ENCODE results near the gene PLA2G10. TPM values are rescaled to one million over a fixed set of nuclear protein-coding genes. Genes with fewer than 3 reads are reported as not detected.
A peak's percentile ranks its signal among the peaks of the same experiment; 100 is the strongest.
"Not testable (repeated sequence)": the region's sequence is repeated elsewhere in the genome, so short reads cannot be mapped to it uniquely, and the experiment has no call there.

The PLA2G10 gene, protein sequence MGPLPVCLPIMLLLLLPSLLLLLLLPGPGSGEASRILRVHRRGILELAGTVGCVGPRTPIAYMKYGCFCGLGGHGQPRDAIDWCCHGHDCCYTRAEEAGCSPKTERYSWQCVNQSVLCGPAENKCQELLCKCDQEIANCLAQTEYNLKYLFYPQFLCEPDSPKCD
- not detected for polyA plus RNA-seq (2012; ENCODE audit: missing spikeins)

DNA sequence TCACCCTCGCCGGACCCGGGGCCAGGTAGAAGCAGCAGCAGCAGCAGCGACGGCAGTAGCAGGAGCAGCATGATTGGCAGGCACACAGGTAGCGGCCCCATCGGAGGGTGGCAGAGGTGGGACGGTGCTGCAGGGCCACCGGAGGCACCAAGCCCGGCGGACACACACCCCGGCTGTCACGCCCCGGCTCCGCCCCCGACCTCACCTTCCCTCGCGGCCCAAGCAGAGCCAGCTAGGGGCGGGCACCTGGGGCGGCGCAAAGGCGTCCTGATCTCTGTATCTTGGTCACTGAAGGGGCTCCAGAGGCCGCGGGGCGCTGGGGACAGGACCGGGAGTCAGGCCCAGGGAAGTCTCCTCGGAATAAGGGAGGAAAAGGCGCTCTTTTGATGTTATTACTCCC, at the start of gene PLA2G10:
TSS of gene PLA2G10 (minus strand) at position 180 of the 400 bp plus-strand sequence. CDS start at position 101, 79 bp downstream.
- DNase-seq (ENCODE audit: insufficient read length); FAIRE-seq: not testable (repeated sequence)

DNA sequence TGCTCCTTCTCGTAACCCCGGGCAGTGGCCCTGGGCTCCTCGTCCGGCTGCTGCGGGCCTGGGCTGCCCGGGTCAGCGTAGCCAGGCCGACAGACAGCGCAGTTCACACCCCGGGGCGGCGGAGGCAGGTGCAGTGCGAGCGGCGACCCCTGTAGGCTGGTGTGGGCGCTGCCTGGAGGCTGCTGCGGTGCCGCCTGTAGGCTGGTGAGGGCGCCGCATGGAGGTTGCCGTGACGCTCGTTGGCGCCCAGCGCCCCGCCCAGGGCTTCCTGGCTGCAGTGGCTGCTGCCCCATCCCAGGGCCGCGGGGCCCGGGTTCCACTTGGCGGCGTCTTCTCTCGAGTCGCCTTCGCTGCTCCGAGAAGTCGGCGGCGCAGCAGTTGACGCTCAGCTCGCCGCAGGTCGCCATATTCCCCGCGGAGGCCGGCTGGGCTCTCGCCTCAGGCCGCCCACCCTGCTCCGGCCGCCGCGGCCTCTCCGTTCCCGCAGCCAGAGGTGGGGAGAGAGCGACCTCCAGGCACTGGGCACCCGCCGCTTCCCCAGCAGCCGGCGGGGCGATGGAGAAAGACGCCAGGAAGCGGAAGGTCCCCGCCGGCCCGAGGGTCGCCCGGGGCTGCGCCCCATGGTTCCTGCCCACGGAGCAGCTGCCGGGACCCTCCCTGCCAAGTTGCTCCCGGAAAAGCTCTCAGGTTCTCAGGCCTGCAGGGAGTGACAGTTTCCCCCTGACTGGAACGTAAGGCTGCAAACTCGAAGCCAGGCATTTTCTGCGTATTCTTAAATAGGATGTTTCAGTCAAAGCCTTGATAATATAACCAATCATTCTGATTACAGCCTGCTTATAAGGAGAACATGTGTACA, 48.4 kb upstream of the PLA2G10 start, which contains the start of gene NPIPA2:
TSS of gene NPIPA2 (plus strand) at position 261 of the 856 bp plus-strand sequence. CDS start 5,533 bp downstream, outside the sequence.
- not testable (repeated sequence) for DNase-seq (ENCODE audit: insufficient read length)
- peak; percentile 94 for FAIRE-seq

DNA sequence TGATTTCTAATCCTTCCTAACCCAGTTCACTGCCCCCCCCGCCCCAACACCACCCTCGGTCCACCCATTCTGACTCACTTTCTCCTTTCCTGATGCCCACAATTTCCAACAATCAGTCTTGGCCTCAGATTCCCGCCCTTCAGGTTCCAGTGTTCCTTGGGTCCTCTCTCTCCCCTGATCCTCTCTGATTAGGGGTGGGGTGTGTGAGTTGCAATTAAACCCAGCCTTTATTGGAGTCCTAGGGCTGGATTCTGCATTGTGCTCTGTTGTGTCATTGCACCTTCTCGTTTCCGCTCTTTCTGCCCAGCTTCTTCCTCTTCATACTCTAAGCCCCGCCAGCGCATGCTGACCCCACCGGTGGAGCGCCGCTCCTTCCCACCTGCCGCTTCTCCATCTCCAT, 47.7 kb upstream of the PLA2G10 start:
- not testable (repeated sequence) for DNase-seq (ENCODE audit: insufficient read length); FAIRE-seq

DNA sequence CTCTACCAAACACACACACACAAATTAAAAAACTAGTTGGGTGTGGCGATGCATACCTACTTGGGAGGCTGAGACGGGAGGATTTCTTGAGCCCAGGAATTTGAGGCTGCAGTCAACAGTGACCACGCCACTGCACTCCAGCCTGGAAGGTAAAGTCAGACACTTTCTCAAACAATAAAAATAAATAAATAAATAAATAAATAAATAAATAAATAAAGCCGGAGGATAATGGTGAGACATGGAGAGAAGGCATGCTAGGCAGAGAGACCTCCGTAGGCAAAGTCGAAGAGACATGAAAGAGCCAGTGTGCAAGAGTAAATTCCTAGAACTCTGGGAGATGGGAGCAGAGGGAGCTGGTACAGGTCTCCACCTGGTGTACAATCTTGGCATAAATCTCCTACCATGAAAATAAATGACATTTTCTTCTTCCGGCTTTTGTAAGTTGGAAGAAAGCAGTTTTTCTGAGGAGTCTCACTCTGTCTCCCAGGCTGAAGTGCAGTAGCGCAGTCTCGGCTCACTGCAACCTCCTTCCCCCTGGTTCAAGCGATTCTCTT, 46.8 kb upstream of the PLA2G10 start:
- not testable (repeated sequence) for DNase-seq (ENCODE audit: insufficient read length)
- FAIRE-seq = peak; percentile 42

DNA sequence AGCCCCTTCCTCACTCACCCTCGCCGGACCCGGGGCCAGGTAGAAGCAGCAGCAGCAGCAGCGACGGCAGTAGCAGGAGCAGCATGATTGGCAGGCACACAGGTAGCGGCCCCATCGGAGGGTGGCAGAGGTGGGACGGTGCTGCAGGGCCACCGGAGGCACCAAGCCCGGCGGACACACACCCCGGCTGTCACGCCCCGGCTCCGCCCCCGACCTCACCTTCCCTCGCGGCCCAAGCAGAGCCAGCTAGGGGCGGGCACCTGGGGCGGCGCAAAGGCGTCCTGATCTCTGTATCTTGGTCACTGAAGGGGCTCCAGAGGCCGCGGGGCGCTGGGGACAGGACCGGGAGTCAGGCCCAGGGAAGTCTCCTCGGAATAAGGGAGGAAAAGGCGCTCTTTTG, 39.1 kb upstream of the PLA2G10 start:
- FAIRE-seq; DNase-seq (ENCODE audit: insufficient read length): not testable (repeated sequence)

DNA sequence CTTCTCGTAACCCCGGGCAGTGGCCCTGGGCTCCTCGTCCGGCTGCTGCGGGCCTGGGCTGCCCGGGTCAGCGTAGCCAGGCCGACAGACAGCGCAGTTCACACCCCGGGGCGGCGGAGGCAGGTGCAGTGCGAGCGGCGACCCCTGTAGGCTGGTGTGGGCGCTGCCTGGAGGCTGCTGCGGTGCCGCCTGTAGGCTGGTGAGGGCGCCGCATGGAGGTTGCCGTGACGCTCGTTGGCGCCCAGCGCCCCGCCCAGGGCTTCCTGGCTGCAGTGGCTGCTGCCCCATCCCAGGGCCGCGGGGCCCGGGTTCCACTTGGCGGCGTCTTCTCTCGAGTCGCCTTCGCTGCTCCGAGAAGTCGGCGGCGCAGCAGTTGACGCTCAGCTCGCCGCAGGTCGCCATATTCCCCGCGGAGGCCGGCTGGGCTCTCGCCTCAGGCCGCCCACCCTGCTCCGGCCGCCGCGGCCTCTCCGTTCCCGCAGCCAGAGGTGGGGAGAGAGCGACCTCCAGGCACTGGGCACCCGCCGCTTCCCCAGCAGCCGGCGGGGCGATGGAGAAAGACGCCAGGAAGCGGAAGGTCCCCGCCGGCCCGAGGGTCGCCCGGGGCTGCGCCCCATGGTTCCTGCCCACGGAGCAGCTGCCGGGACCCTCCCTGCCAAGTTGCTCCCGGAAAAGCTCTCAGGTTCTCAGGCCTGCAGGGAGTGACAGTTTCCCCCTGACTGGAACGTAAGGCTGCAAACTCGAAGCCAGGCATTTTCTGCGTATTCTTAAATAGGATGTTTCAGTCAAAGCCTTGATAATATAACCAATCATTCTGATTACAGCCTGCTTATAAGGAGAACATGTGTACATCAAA, 9.3 kb upstream of the PLA2G10 start, which contains the start of gene NPIPA3:
TSS of gene NPIPA3 (plus strand) at position 256 of the 856 bp plus-strand sequence. CDS start 5,533 bp downstream, outside the sequence.
- DNase-seq (ENCODE audit: insufficient read length) = not testable (repeated sequence)
- peak; percentile 92 for FAIRE-seq

DNA sequence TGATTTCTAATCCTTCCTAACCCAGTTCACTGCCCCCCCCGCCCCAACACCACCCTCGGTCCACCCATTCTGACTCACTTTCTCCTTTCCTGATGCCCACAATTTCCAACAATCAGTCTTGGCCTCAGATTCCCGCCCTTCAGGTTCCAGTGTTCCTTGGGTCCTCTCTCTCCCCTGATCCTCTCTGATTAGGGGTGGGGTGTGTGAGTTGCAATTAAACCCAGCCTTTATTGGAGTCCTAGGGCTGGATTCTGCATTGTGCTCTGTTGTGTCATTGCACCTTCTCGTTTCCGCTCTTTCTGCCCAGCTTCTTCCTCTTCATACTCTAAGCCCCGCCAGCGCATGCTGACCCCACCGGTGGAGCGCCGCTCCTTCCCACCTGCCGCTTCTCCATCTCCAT, 8.6 kb upstream of the PLA2G10 start:
- DNase-seq (ENCODE audit: insufficient read length); FAIRE-seq: not testable (repeated sequence)

DNA sequence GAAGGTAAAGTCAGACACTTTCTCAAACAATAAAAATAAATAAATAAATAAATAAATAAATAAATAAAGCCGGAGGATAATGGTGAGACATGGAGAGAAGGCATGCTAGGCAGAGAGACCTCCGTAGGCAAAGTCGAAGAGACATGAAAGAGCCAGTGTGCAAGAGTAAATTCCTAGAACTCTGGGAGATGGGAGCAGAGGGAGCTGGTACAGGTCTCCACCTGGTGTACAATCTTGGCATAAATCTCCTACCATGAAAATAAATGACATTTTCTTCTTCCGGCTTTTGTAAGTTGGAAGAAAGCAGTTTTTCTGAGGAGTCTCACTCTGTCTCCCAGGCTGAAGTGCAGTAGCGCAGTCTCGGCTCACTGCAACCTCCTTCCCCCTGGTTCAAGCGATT, 7.8 kb upstream of the PLA2G10 start:
- not testable (repeated sequence) for FAIRE-seq; DNase-seq (ENCODE audit: insufficient read length)

DNA sequence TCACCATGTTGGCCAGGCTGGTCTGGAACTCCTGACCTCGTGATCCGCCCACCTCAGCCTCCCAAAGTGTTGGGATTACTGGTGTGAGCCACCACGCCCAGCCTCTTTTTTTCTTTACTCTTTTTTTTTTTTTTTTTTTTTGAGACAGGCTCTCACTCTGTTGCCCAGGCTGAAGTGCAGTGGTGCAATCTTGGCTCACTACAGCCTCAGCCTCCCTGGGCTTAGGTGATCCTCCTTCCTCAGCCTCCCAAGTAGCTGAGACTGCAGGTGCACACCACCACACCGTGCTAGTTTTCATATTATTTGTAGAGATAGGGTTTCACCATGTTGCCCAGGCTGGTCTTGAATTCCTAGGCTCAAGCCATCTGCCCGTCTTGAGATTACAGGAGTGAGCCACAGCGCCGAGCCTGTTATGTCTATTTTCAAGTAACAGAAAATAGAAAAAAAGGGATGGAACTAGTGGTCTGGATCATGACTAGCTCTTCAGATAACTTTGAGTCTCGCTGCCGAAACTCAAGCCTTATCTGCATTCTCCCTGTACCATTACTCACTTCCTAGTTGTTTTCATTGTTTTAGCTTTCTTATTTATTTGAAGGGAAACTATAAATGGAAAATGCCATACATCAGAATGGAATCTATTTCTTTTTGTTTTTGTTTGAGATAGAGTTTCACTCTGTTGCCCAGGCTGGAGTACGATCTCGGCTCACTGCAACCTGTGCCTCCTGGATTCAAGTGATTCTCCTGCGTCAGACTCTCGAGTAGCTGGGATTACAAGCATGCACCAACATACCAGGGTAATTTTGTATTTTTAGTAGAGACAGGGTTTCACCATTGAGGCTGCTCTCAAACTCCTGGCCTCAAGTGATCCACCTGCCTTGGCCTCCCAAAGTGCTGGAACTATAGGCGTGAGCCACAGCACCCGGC, 8.0 kb downstream of the PLA2G10 start:
- not testable (repeated sequence) for DNase-seq (ENCODE audit: insufficient read length)

DNA sequence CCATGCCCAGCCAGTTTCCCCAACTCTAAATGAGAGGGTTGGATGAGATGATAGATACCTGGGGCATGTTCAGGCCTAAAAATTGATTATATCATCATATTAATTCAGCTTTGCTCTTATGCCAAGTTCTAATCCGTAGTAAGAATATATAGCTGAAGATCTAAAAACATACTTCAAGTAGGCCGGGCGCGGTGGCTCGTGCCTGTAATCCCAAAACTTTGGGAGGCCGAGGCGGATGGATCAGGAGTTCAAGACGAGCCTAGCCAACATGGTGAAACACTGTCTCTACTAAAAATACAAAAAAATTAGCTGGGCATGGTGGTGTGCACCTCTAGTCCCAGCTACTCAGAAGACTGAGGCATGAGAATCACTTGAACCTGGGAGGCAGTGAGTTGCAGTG, 12.0 kb downstream of the PLA2G10 start:
- DNase-seq (ENCODE audit: insufficient read length) (no peak), FAIRE-seq (no peak)
- no peak for TF ChIP-seq TAF1 (IDR thresholded peaks at IDR 0.05; ENCODE audit: borderline replicate concordance, low read depth, low read length)
- TF ChIP-seq POLR2AphosphoS5 (IDR thresholded peaks at IDR 0.05; ENCODE audit: low read depth, low read length) = no peak
- TF ChIP-seq POLR2A (IDR thresholded peaks at IDR 0.05; ENCODE audit: low read depth, low read length) = no peak

More for the DNA sequence above, 8.0 kb downstream of the PLA2G10 start:
- FAIRE-seq = not testable (repeated sequence)

DNA sequence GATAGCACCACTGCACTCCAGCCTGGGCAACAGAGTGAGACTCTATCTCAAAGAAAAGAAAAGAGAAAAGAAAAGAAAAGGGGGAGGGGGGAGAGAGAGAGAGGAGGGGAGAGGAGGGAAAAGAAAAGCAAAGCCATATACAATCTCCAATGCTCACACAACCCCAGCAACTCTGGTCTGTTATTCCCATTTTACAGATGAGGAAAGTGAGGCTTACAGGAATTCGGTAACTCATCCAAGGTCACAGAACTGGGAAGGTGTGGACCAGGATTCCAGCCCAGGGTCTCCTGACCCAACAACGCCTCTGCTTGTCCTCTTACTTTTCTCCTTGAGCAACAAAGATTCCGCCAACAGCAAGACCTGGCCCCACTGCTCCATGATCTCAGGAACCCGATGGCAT, 13.0 kb downstream of the PLA2G10 start:
- TF ChIP-seq POLR2AphosphoS5 (IDR thresholded peaks at IDR 0.05; ENCODE audit: low read depth, low read length) (no peak), POLR2A (IDR thresholded peaks at IDR 0.05; ENCODE audit: low read depth, low read length) (no peak), TAF1 (IDR thresholded peaks at IDR 0.05; ENCODE audit: borderline replicate concordance, low read depth, low read length) (no peak)
- DNase-seq (ENCODE audit: insufficient read length) = no peak
- no peak for FAIRE-seq

DNA sequence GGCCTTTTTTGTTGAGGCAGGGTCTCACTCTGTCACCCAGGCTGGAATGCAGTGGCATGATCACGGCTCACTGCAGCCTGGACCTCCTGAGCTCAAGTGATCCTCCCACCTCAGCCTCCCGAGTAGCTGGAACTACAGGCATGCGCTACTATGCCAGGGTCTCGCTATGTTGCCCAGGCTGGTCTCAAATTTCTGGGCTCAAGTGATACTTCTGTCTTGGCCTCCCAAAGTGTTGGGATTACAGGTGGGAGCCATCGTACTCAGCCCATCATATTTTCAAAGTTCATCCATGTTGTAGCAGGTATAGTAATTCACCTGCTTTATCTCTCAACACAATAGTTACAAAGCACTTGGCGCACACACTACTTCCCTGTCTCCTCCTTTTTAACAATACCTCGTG, 13.7 kb downstream of the PLA2G10 start:
- FAIRE-seq = not testable (repeated sequence)

More for the DNA sequence above, 13.7 kb downstream of the PLA2G10 start:
- not testable (repeated sequence) for DNase-seq (ENCODE audit: insufficient read length)

Data from GM12892 (cell line).